ENCODE measurements around the gene CISTR. TPM values are rescaled to one million over a fixed set of nuclear protein-coding genes. Genes with fewer than 3 reads are reported as not detected.
"Not testable (repeated sequence)": the region's sequence is repeated elsewhere in the genome, so short reads cannot be mapped to it uniquely, and the experiment has no call there.

Gene CISTR
- total RNA-seq: not detected

DNA sequence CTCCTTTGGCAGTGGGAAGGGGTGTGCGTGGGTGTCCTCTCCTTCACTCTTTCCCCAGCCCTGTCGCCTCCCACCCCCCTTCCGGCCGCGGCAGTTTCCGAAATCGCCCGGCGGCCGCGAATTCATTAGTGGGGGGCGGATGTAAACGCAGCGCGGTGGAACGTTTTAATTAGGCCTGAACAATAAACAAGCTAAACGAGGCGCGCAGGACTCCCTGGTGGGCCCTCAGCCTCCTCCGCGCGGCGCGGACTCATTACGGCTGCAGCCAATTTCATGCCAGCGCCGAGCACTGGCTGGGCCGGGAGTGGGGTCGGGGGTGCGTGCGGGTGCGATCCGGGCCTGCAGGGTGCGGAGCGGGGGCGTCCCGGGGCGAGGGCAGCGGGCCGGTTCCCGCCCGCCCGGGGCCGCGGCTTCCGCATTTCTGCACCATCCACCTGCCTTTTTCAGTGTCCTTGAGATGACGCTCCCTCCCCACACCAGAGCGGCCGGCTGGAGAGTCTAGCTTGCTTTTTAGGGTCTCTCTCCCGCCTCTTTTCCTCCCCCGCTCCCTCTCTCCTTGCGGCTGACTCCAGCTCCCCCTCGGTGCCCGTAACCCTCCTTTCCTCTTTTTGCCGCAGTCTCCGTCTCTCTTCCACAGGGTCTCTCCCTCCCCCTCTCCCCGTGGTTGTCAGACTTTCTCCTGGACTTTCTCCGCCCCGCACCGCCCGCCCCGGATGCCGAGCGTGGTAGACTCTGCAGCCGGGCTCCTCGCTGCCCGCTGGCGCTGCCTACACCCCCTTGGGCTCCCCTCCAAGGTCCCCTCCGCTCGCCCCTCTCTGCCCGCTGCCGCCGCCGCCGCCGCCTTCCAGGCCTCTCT, at the start of gene CISTR:
Gene CISTR, minus strand, starts transcription at position 644 of the 856 bp plus-strand sequence.
- no peak for DNase-seq

DNA sequence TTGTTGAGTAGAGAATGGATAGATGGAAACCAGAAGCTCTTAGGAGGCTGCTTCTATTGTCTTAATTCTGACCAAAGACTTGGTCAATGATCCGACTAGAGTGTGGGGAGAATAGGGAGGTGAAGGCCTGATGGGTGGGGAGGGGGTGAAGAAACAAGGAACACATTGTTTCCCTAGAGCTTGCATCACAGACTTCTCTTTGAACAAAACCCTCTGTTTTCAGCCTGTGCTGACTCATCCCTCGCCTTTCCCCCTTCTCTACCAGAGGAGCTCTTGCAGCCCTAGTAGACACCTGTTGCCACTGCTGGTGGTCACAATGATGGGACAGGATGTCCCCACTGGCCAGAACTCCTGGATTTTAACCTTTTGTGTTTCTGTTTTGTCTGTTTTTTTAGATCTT, 46.8 kb upstream of the CISTR start:
- no peak for DNase-seq

DNA sequence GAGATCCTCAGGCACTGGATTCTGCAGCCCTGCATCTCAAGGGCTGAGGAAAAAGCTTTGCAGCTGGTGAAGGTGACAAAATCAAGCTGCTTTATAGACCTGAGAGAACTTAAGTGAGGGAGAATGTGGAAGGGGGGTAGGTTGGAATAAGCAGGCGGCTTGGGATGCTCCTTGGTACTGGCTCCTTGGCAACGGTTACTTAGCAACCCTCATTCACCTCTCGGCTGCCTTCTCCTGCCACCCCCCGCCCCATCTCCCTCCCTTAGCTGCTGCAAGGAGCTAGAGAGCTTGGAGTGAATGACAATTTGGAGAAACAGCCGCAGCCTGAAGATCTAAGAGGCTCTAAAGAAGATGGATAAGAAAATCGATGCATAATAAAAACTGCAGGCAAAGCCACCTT, 44.1 kb upstream of the CISTR start:
- DNase-seq: no peak

DNA sequence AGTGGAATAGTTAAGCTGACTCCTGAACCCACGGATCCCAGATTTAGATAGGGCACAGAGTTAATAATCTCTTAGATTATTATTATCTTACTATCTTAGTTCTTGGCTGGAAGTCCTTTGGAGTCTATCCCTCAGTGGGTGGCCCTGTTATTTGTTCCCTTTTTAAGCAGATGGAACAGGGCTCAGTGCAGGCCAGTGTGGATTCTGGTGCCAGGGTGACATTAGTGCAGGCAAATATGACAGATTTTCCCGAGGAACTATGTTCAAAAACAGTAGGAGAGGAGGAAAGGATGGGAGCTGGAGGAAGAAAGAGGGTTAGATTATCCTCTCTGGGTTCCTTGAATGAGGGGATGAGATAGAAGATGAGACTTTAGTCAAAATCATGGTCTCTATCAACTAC, 41.4 kb upstream of the CISTR start:
- DNase-seq: no peak

DNA sequence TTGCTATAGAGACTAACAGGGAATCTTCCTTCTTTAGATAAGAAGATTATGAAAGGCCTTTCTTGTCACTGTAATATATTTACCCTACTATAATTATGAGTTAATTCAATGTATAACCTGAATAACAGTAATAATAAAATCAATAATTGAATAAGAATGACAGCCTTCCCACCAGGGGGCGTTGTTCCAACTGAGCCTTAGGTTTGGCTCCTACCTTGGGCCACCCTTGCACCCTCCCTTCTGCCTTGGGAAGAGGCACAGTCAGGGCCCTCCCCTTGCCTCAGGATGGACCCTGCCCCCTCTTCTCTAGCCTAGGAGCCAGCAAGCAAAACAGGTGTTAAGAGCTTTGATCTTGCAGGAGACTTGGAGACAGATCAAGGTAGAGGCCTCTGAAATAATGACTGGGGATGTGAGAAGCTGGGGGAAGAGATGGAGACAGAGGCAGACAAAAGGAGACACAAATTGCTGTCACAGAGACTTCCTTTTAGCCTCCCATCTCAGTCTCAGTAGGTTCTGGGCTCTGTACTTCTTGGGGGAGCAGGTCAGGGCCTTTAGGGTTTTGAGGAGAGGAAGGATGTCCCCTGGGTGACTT, 40.1 kb upstream of the CISTR start:
- peak; percentile 31 for DNase-seq

DNA sequence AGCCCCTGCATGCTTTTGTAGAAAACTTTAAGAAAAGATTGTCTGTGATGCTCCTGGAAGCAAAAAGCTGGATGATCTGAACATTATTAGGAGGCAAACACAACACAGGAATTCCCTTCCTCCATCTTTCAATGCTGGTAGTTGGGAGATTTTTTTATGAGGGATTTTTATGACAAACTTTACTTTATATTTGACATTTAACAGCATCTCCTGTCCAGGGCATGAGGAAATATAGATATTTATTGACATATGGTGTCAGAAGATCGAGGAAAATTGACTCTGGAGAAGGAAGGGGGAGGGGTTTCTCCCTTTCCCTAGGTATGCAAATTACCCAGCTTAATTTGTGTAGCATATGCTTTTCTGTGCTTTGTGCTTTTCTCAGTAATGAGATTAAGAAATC, 37.8 kb upstream of the CISTR start:
- DNase-seq: no peak

DNA sequence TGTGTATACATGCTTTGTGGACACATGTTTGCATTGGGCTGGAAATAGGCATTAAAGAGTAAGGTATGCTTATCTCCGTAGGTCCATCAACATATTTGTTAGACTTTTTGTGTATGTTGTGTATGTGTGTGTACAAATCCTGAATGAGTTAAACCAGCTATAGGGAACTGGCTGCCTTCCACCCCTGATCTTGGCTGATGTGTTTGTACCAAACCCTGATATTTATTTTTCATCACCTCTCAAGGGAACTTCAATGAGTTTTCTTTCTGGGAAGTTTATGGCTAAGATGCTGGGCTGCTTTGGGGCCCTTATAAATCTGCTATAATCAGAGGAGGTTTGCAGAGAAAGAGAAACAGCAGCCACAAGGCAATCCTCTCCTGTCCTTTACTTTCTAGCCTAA, 37.1 kb upstream of the CISTR start:
- no peak for DNase-seq

DNA sequence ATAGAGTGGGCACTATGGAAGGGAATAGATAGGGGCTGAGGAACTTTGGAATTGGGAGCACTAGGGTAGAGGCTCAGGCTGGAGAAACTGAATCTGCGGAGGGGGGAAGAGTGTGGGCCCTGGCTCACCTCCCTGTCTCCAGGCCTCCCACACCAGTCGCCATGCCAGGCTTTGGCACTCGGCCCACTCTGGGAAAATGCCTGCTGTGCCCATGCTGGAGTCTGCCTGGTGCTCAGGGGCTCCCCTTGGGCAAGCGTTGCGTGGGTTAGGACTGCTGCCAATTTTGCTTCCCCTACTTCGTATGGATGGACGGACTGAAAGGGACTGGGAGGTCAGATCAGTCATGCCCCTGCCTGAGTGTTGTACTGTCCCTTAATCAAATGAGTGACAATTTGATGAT, 34.6 kb upstream of the CISTR start:
- DNase-seq: no peak

DNA sequence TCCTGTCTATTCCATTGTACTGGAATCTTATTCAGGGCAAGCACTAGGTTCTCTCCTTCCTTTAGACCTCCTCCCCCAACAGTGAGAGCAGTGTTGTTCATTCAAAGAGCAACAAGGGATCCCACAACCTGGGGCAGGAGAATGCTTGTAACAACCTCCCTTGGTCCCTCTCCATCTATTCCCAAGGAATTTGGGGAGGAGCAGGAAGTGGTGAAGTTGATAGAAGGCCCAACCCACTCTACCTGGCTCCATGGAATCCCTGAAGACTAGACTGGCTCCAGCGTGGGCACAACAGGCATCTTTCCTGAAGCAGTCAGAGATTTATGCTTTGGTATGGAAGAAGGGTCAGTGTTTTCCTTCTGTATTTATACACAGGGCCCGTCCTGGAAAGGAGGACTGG, 33.4 kb upstream of the CISTR start:
- no peak for DNase-seq

DNA sequence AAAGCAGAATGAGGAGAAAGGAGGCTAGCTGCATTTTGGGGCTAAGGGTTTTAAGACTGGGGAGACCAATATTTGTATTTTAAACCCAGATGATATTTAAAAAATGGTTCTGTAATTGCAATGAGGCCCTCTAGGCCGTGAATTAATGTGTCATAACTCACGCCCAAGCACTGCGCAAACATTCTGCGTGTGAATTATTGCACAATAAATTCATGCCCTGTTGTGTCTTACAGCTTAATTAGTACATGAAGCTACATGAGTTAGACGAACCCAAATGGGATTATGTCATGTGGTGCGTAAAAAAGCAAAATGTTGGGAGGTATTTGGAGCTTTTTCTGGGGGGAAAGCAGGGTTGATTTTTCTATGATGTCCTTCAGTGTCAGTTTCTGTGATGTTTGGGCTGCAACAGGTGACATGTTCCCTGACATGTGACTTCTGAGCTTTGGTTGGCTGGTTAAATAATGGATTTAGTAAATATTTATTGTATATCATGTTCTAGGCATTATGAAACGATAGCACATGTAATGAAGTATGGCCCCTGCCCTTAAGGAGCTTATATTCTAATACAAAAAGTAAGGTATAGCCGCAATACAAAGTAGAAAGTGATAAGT, 30.4 kb upstream of the CISTR start:
- no peak for DNase-seq

DNA sequence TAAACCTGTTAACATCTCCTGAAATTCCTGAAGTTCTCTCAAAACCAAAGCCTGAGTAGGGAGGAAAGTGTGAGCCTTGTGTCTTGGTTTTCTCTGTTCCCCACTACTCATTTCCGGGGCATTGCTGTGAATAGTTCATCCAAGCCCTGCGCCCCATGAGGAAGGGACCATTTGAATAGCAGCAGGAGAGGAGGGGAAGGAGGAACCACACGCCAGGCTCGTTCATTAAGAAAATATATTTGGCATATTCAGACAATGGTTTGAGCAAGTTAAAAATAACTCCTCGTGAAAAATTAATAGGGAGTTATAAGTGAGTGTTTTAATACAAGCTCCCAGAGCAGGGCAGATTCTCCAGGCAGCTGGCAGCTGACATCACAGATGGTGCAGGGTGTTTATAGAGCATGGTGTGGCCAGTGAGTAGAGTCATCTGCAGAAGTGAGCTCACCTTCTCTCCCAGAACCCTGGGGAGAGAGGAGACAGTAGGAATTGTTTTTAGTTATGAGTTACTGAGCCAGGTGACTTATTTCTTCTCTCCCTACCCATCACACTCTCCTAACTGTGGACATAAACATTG, 29.5 kb upstream of the CISTR start:
- DNase-seq: no peak

DNA sequence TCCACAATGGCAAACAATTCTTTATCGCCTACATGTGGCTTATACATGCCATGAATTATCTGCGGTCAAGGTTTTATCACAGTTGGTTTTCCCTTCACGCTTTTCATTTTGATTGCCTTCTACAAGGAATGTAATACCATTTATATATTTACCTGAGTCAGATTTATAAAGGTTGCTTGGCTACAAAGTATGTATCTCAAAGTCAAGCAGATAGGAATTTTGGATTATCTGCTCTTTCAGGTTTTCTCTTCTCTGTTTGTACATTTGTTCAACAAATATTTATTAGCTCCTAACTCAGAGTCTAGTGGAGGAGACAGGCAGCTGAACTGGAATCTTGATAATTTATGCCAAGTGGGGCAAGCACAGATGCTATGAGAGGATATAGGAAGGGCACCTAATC, 28.5 kb upstream of the CISTR start:
- no peak for DNase-seq

DNA sequence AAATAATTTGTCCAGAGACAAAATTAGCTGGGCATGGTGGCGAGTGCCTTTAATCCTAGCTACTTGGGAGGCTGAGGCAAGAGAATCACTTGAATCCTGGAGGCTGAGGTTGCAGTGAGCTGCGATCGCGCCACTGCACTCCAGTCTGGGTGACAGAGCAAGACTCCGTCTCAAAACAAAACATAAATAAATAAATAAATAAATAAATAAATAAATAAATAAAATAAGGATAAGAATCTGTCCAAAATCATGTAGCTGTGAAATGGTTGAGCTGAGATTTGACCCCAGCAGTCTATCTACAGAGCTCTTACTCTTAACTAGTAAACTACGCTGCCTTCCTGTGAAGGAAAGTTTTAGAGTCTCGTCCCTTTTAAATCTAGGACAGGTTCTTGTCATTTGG, 27.9 kb upstream of the CISTR start:
- DNase-seq: not testable (repeated sequence)

DNA sequence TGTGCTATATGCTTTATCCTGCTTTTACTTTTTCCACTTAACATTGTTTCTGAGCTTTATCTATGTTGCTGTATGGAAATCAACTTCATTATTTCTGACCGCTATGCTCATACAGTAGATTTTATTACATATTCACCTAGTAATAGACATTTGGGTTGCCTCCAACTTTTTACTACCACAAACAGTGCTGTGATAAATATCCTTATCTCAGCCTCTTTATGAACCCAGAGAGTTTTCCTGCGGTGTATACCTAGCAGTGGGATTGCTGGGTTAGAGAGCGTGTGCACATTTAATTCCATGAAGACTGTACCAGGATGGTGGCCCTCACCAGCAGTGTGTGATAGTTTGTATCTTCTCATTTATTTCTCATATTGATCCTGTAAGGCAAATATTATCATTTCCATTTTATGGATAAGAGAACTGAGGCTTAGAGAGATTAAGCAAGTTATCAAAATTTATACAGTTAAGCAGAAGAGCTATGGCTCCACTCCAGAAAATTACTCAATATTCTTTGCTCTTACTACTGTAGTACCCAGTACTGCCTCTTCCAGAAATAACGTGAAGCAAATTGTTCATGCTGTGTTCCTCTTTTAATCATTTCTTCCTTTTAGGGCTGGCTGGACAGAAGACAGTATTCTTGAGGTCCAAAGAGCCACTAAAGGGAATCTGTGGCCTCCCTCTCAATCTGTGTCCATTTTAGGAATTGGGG, 26.3 kb upstream of the CISTR start:
- DNase-seq: no peak

DNA sequence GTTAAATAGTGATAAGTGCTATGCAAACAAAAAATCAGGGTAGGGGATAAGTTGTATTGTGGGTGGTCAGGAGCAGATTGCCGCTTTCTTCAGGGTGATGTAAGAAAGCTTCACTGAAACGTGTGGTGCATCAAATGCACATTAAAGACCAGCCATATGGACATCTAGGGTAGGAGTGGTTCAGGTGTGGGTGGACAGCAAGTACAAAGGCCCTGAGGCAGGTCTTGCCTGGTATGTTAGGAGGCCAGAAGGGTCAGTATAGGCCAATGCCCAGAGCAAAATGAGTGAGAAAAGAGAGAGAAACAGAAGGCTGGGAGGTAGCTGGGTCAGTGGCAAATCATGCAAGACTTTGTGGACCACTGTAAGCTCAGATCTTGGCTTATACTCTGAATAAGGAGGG, 25.6 kb upstream of the CISTR start:
- DNase-seq: no peak

DNA sequence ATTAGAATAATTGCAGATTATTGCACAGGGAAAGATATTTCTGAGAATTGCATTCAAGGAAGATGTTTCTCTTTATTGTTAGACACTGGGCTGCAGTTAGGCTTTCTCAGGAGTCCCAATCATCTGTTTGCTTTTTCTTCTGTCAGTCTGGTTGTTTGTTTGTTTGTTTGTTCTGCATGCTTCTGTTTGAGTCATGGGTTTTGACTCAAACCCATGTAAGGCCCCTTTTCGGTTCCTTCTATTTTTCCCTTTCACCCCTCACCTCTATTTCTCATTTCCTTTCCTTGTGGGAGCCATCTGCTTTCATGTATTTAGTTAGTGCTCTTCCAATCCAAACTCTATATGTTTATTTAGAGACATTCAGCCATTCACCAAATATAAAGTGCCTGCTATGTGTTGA, 25.1 kb upstream of the CISTR start:
- no peak for DNase-seq

DNA sequence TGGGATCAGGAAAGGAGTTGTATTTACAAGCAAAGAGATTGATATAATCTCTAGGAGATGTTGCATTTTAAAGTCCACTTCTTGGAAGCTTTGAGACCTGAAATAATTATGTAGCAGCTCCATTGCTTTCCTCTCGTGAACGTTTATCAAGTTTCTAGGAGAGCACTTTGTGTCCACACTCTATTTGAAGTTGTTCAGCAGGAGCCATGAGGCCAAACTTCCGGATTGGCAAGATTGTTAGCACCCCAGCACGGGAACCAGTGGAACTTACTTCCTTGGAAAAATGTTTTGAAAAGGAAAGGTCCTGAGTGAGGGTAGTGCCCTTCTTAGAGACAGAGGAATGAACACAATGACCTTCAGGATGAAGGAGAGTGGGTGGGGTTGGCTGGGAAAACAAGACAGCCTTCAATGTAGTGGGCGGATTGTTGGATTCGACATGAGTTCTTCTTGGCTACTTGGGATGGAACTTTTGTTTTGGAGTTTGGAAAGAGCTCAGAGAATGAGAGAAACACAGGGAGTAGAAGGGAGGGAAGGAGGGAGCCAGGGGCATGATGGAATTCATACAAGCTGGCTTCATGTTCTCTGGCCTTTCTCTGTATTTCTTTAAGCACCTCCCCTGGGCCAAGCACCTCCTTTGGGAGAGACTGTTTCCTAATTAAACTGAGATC, 23.8 kb upstream of the CISTR start:
- no peak for DNase-seq

DNA sequence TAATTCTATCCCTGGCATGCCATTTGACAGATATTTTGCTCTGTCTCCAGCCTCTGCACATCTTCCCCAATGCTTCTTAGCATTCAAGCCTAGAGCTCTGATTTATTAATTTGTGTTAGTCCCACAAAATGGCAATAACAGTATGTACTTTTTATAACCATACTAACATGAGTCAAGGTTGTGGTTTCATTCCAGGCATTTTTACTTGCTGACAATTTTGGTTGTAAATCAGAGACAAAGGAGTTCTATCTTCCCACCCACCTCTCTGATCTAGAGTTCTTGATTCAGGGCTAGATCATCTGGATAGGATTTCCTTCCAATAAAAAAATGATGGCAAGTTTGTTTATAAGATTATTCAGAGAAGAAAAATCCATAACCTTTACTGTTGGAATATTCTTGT, 18.5 kb upstream of the CISTR start:
- no peak for DNase-seq

DNA sequence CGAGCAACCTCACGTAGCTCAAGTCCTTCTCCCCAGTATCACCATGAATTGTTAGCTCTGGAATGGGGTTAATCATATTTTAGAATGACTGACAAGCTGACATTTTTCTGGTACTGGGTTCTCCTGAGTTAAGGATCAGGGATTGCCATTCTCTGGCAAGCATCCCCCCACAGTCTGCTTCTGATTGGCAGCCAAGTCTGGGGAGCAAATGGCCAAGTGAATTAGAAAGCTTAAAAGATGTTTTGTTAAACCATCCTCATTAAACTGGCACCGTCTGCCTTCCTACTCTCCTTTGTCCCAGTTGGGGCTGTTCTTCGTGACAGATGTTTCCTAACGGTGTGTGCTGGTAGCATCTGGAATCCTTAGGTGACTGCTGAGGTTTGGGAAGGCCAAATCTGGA, 17.2 kb upstream of the CISTR start:
- DNase-seq: no peak

DNA sequence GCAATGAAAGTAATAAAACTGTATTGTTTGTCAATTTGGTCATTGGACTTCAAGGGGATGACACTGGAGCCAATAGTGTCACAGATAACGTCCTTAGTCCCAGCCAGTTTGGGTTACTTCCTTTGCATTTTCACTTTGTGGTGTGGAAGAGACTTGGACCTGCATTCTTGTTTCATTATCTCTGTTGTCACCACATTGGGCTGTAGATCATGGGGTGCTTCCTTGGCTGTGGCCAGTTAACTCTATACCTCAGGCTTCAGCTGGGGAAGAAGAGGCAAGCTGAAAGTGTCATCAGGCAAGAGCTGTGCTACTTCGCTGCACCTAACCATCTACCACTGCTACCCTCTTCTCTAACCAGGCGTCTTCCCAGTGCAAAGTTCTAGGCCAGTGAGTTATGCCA, 15.1 kb upstream of the CISTR start:
- no peak for DNase-seq

DNA sequence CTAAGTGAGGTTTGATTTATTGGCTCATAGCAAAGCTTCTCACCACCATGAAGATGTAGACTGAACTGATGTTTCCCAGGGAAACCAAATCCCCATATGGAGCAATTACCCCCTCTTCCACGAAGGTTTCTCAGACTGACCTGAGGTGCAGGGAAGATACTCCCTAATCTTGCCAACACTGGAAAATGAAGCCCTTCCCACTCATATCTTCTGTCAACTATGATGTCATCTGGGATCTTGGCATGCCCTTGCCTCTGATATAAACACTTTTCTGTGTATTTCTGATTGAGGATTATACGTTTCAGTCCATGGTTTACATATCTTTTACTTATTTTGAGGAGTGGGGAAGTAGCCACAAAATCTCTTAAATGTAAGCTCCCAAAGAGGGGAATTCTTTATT, 14.1 kb upstream of the CISTR start:
- no peak for DNase-seq

DNA sequence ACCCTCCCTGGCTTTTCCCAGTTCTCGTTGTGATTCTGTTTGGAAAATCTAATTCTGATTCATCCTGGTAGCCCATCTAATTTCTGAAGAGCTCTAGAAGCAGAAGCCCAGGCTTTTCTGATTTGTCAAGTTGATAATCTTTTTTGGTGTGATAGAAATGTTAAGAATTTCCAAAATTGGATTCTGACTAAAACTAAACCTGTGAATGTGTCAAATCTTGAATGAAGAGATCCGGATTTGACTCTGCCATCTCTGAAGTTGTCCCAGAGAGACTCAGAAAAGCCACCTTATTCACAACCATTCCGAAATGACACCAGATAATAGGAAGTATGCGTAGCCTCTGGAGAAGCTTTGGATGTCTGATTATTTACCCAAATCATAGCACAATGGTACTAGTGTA, 12.8 kb upstream of the CISTR start:
- DNase-seq: no peak

DNA sequence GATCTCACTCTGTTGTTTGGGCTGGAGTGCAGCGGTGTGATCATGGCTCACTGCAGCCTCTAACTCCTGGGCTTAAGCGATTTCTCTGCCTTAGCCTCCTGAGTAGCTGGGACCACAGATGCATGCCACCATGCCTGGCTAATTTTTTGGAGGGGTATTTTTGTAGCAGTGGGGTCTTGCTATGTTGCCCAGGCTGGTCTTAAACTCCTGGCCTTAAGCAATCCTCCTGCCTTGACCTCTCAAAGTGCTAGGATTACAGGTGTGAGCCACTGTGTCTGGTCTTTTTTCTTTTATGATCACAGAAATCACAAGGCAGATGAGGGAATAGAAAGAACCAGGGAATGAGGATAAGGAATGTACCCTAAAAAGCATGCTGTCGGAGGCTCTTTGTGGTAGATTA, 11.0 kb upstream of the CISTR start:
- not testable (repeated sequence) for DNase-seq
